ENCODE measurements around the gene NOTCH1.

NOTCH1 gene
- 113 to 137 reads per million in 2 donors for total RNA-seq

- peak; percentile 73 to 92 (median 81) for DNase-seq
Measured at GRCh38 chr9:136545965-136546696, at the start of gene NOTCH1. Gene NOTCH1, minus strand, starts transcription at chr9:136546048. Its CDS starts 262 bp downstream, at chr9:136545786.

- DNase-seq = no peak
Measured at GRCh38 chr9:136594492-136594891, 48.6 kb upstream of the NOTCH1 start.

- DNase-seq = no peak
Measured at GRCh38 chr9:136593581-136593980, 47.7 kb upstream of the NOTCH1 start.

- DNase-seq = no peak
Measured at GRCh38 chr9:136592666-136593065, 46.8 kb upstream of the NOTCH1 start.

- DNase-seq = no peak
Measured at GRCh38 chr9:136590821-136591752, 45.2 kb upstream of the NOTCH1 start.

- DNase-seq = no peak
Measured at GRCh38 chr9:136589766-136590763, 44.2 kb upstream of the NOTCH1 start.

- DNase-seq = no peak
Measured at GRCh38 chr9:136588663-136589464, 43.0 kb upstream of the NOTCH1 start.

- DNase-seq = no peak
Measured at GRCh38 chr9:136587944-136588662, 42.3 kb upstream of the NOTCH1 start.

GRCh38 chr9:136587145-136587943, 41.5 kb upstream of the NOTCH1 start:
- no peak for DNase-seq

GRCh38 chr9:136586391-136586953, 40.6 kb upstream of the NOTCH1 start:
- no peak for DNase-seq

GRCh38 chr9:136585531-136586120, 39.8 kb upstream of the NOTCH1 start:
- DNase-seq = no peak

GRCh38 chr9:136584934-136585333, 39.1 kb upstream of the NOTCH1 start:
- DNase-seq = no peak

- DNase-seq = no peak
Measured at GRCh38 chr9:136584401-136584932, 38.6 kb upstream of the NOTCH1 start.

GRCh38 chr9:136582977-136583735, 37.3 kb upstream of the NOTCH1 start:
- no peak for DNase-seq

GRCh38 chr9:136581614-136582447, 36.0 kb upstream of the NOTCH1 start:
- peak in 1 of 5 experiments; percentile 19 for DNase-seq

GRCh38 chr9:136579650-136580219, 33.9 kb upstream of the NOTCH1 start:
- DNase-seq = peak in 1 of 5 experiments; percentile 36

All from T-helper 2 cell (primary cell).